ENCODE data around the gene GCK. TPM values are rescaled to one million over a fixed set of nuclear protein-coding genes. Genes with fewer than 3 reads are reported as not detected.

The GCK gene
- total RNA-seq, 3 donors from 2014 or later (not counting 1 experiment from before 2014, with no cell fraction given): not detected

DNA sequence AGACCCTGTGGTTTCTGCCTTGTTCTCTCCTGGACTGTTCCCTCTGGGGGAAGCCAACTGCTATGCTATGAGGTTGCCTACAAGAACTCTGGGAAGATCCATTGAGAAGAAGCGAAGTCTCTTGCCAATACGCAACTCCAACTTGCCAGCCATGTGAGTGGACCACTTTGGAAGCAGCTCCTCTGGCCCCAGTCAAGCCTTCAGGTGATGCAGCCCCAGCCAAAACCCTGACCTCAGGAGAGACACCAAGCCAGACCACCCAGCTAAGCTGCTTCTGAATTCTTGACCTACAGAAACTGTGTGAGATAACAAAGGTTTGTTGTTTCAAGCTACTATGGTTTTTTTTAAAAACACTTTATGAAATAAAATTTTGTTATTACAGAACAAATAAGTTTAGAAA is 27.9 kb downstream of the GCK start:
- TF ChIP-seq CTCF (IDR thresholded peaks at IDR 0.05): no peak
- no peaks in the 10 kb centered on the region for H3K4me1 Mint-ChIP-seq
- H3K4me3 Mint-ChIP-seq: no peak overlapping the region
- Histone ChIP-seq H3K9me3 (ENCODE audit: control insufficient read depth, insufficient read depth, low read length) (no peaks in the 10 kb centered on the region), H3K4me3 (ENCODE audit: low read length) (no peak overlapping the region), H3K4me1 (ENCODE audit: control insufficient read depth, insufficient read depth, low read length) (no peaks in the 10 kb centered on the region), H3K27me3 (ENCODE audit: control insufficient read depth, insufficient read depth, low read length) (no peaks in the 10 kb centered on the region), H3K27ac (ENCODE audit: low read length) (no peak overlapping the region), H3K36me3 (ENCODE audit: control insufficient read depth, insufficient read depth, low read length) (no peaks in the 10 kb centered on the region)
- DNase-seq (no peak), ATAC-seq (no peak)
- intact Hi-C loops (cut with micrococcal nuclease): no loop called here
- H3K27ac Mint-ChIP-seq: no peak overlapping the region
- H3K27me3 Mint-ChIP-seq (ENCODE audit: low read depth in 2 of 2): peaks cover 17 to 42% of the 10 kb centered on the region in 2 donors
- WGBS (ENCODE audit: insufficient coverage): 96% methylated on average over 2 of the region's 2 CpGs
- H3K9me3 Mint-ChIP-seq: no peaks in the 10 kb centered on the region
- H3K36me3 Mint-ChIP-seq: no peaks in the 10 kb centered on the region

DNA sequence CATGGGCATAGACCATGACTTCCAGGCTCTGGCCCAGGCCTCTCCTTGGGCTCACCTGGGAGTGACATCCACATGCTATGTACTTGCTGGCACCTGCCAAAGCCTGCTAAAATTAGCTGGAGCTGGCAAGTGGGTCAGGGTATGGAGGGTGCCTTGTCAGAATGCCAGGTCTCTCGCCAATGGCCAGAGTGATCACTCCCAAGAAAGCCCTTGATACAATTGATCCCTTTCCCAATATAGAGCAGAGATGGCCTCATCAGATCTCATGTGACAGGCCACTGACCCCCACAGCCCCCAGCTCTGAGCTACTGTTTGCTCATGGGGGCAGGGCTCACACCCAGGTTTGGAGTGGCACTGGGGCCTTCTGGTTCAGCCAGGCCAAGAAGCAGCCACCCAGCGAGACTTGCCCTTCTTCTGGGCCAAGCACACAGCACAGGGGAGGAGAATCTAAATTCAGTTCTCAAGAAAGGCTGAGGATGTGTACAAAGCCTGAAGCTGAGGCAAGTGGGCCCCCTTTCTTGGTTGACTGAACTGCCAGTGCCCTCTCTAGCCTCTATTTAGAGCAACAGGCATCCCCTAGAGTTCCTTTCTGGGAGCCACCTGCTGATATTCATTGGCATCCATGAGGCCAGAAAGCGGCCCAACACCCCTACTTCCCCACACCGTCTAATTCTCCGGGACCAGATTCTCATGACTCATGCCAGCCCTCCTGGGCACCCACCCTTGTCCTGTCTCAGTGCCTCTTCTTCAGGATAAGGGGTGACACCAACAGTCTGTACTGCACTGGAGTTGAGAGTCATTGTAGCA is 29.2 kb downstream of the GCK start:
- TF ChIP-seq CTCF (IDR thresholded peaks at IDR 0.05): no peak
- no peaks in the 10 kb centered on the region for H3K36me3 Mint-ChIP-seq
- DNase-seq (no peak), ATAC-seq (no peak)
- H3K4me1 Mint-ChIP-seq: no peaks in the 10 kb centered on the region
- H3K27me3 Mint-ChIP-seq (ENCODE audit: low read depth in 2 of 2): peaks cover 13 to 35% of the 10 kb centered on the region in 2 donors
- Histone ChIP-seq H3K36me3 (ENCODE audit: control insufficient read depth, insufficient read depth, low read length) (no peaks in the 10 kb centered on the region), H3K4me1 (ENCODE audit: control insufficient read depth, insufficient read depth, low read length) (no peaks in the 10 kb centered on the region), H3K27ac (ENCODE audit: low read length) (no peak overlapping the region), H3K9me3 (ENCODE audit: control insufficient read depth, insufficient read depth, low read length) (no peaks in the 10 kb centered on the region), H3K27me3 (ENCODE audit: control insufficient read depth, insufficient read depth, low read length) (no peaks in the 10 kb centered on the region), H3K4me3 (ENCODE audit: low read length) (no peak overlapping the region)
- WGBS (ENCODE audit: insufficient coverage): 85% methylated on average over 5 of the region's 5 CpGs
- no peaks in the 10 kb centered on the region for H3K9me3 Mint-ChIP-seq
- H3K4me3 Mint-ChIP-seq: no peak overlapping the region
- intact Hi-C loops (cut with micrococcal nuclease): no loop called here
- no peak overlapping the region for H3K27ac Mint-ChIP-seq

- Histone ChIP-seq H3K27ac (ENCODE audit: low read length) (no peak overlapping the region), H3K9me3 (ENCODE audit: control insufficient read depth, insufficient read depth, low read length) (no peaks in the 10 kb centered on the region), H3K36me3 (ENCODE audit: control insufficient read depth, insufficient read depth, low read length) (no peaks in the 10 kb centered on the region), H3K4me1 (ENCODE audit: control insufficient read depth, insufficient read depth, low read length) (no peaks in the 10 kb centered on the region), H3K27me3 (ENCODE audit: control insufficient read depth, insufficient read depth, low read length) (no peaks in the 10 kb centered on the region), H3K4me3 (ENCODE audit: low read length) (no peak overlapping the region)
- no peak overlapping the region for H3K4me3 Mint-ChIP-seq
- no peak for TF ChIP-seq CTCF (IDR thresholded peaks at IDR 0.05)
- ATAC-seq (no peak), DNase-seq (no peak)
- no peaks in the 10 kb centered on the region for H3K36me3 Mint-ChIP-seq
- no peaks in the 10 kb centered on the region for H3K4me1 Mint-ChIP-seq
- no peak overlapping the region for H3K27ac Mint-ChIP-seq
- intact Hi-C loops (cut with micrococcal nuclease): no loop called here
- WGBS (ENCODE audit: insufficient coverage): 94% methylated on average over 12 of the region's 12 CpGs
- H3K27me3 Mint-ChIP-seq (ENCODE audit: low read depth in 2 of 2): peaks cover 6 to 27% of the 10 kb centered on the region in 2 donors
- no peaks in the 10 kb centered on the region for H3K9me3 Mint-ChIP-seq
Observed at GRCh38 chr7:44158873-44159631, 30.2 kb downstream of the GCK start.
